ENCODE measurements around the gene TMTC2.

The TMTC2 gene

GRCh38 chr12:82961835-82962234 lies 275.1 kb downstream of the TMTC2 start:
- DNase-seq, result no peak

GRCh38 chr12:82963956-82964355 lies 277.2 kb downstream of the TMTC2 start:
- no peak for DNase-seq

- no peak for DNase-seq
Observed at GRCh38 chr12:82964446-82964845, 277.7 kb downstream of the TMTC2 start.

- peak; percentile 6 for DNase-seq
Observed at GRCh38 chr12:82966001-82966559, 279.4 kb downstream of the TMTC2 start.

GRCh38 chr12:82968631-82969367 lies 282.1 kb downstream of the TMTC2 start:
- DNase-seq, result no peak

- no peak for DNase-seq
Observed at GRCh38 chr12:82970614-82971013, 283.9 kb downstream of the TMTC2 start.

- no peak for DNase-seq
Observed at GRCh38 chr12:82971584-82971983, 284.9 kb downstream of the TMTC2 start.

GRCh38 chr12:82972624-82973023 lies 285.9 kb downstream of the TMTC2 start:
- DNase-seq, result no peak

GRCh38 chr12:82973592-82973991 lies 286.9 kb downstream of the TMTC2 start:
- DNase-seq, result no peak

GRCh38 chr12:82981150-82981549 lies 294.4 kb downstream of the TMTC2 start:
- DNase-seq, result no peak

- DNase-seq, result no peak
Observed at GRCh38 chr12:82994117-82994516, 307.4 kb downstream of the TMTC2 start.

GRCh38 chr12:82996168-82996812 lies 309.6 kb downstream of the TMTC2 start:
- DNase-seq, result no peak

- no peak for DNase-seq
Observed at GRCh38 chr12:82998509-82998908, 311.8 kb downstream of the TMTC2 start.

GRCh38 chr12:83003026-83003425 lies 316.3 kb downstream of the TMTC2 start:
- no peak for DNase-seq

GRCh38 chr12:83005534-83006197 lies 319.0 kb downstream of the TMTC2 start:
- no peak for DNase-seq

- no peak for DNase-seq
Observed at GRCh38 chr12:83008703-83009102, 322.0 kb downstream of the TMTC2 start.

- no peak for DNase-seq
Observed at GRCh38 chr12:83010169-83010804, 323.6 kb downstream of the TMTC2 start.

GRCh38 chr12:83015390-83016217 lies 328.9 kb downstream of the TMTC2 start:
- no peak for DNase-seq

GRCh38 chr12:83016218-83016835 lies 329.6 kb downstream of the TMTC2 start:
- no peak for DNase-seq

GRCh38 chr12:83016991-83017390 lies 330.3 kb downstream of the TMTC2 start:
- DNase-seq, result no peak

- no peak for DNase-seq
Observed at GRCh38 chr12:83018088-83018487, 331.4 kb downstream of the TMTC2 start.

All from GDM1 (cell line).